HCT116 (cell line): ENCODE measurements around the gene SLC35F1. TPM values are rescaled to one million over a fixed set of nuclear protein-coding genes. Genes with fewer than 3 reads are reported as not detected.

Source experiments
- ATAC-seq: fragments of 200-7000 bp; cut with Tn5 transposase; 2 replicates; pipeline ENCODE4 v1.9.1; 2020; ENCODE audit warnings: mild to moderate bottlenecking, moderate library complexity
- BruUV-seq: library from RNA; stranded (reverse); fragments of 400-500 nt; replicated peaks from 2 replicates; lab custom pipeline; 2021; lab: Mats Ljungman, UMichigan
- CTCF ChIA-PET: fragments of 300-600 bp; sonication (Branson Sonifier 250); formaldehyde crosslinking; loops from one replicate; lab custom pipeline; 2021; ENCODE audit warnings: antibody characterized with exemption; lab: Charles Lee
- POLR2A ChIA-PET: fragments of 300-600, 350-600 bp; sonication (Branson Sonifier 250); formaldehyde crosslinking; loops from one replicate; lab custom pipeline; 2021; ENCODE audit warnings: antibody characterized with exemption; lab: Charles Lee
- RAD21 ChIA-PET, 2 experiments: fragments of 300-600 bp; sonication (Branson Sonifier 250); formaldehyde crosslinking; loops; one replicate each; lab custom pipeline; 2023; ENCODE audit warnings: low total read pairs in 2 of 2; ENCODE audit not compliant: uncharacterized antibody in 2 of 2, unreplicated experiment in 2 of 2, low non-redundant PET in 1 of 2; lab: Charles Lee
- DNase-seq: peaks from one replicate; pipeline ENCODE4 v3.0.0-alpha.2; 2010; ENCODE audit warnings: low read depth, low spot score
- H2AFZ ChIP-seq: fragments of 200-600 bp; shearing (Covaris generic), sonication (generic); 2 replicates; pipeline ENCODE4 v1.6.1; 2017; ENCODE audit warnings: low read depth, mixed run types, mixed read lengths, antibody characterized with exemption, low read length; ENCODE audit not compliant: poor library complexity, severe bottlenecking
- H3K27ac ChIP-seq: 2 replicates; pipeline ENCODE4 v1.5.1; 2012; ENCODE audit warnings: low read depth, low read length
- H3K27me3 ChIP-seq: fragments of 200-600 bp; sonication (generic); 2 replicates; pipeline ENCODE4 v1.6.1; 2016; ENCODE audit warnings: mixed run types, low read length, mixed read lengths; ENCODE audit not compliant: insufficient read depth
- H3K36me3 ChIP-seq, 2 experiments: fragments of 200-500 bp in 1 of 2; fragments of 200-600 bp in 1 of 2; sonication (Bioruptor generic) in 1 of 2; sonication (generic) in 1 of 2; 2 replicates each; pipeline versions ENCODE4 v1.5.1 to v1.6.1; 2014 to 2016; ENCODE audit warnings: low read length in 2 of 2, inconsistent platforms in 1 of 2, mixed read lengths in 1 of 2, mixed run types in 1 of 2; ENCODE audit not compliant: insufficient read depth in 2 of 2, control insufficient read depth in 1 of 2
- H3K4me1 ChIP-seq, 2 experiments: fragments of 200-600 bp in 1 of 2; sonication (generic) in 1 of 2; 2 replicates each; pipeline versions ENCODE4 v1.5.1 to v1.6.1; 2012 to 2017; ENCODE audit warnings: low read length in 2 of 2, inconsistent platforms in 1 of 2, mild to moderate bottlenecking in 1 of 2, mixed read lengths in 1 of 2, mixed run types in 1 of 2, moderate library complexity in 1 of 2; ENCODE audit not compliant: insufficient read depth in 2 of 2, control insufficient read depth in 1 of 2
- H3K4me2 ChIP-seq: fragments of 200-600 bp; sonication (generic); 2 replicates; pipeline ENCODE4 v1.6.1; 2017; ENCODE audit warnings: mixed run types, low read length, mixed read lengths
- H3K4me3 ChIP-seq, 2 experiments: fragments of 200-600 bp in 1 of 2; sonication (generic) in 1 of 2; replicated peaks in 1 of 2; 2 replicates each; pipeline ENCODE4 v1.5.1; 2011 to 2016; ENCODE audit warnings: low read length in 2 of 2, control low read depth in 1 of 2, low read depth in 1 of 2, mild to moderate bottlenecking in 1 of 2, mixed read lengths in 1 of 2, mixed run types in 1 of 2
- H3K79me2 ChIP-seq: fragments of 200-600 bp; sonication (generic); 2 replicates; pipeline ENCODE4 v1.6.1; 2017; ENCODE audit warnings: mild to moderate bottlenecking, mixed run types, low read length, moderate library complexity, mixed read lengths; ENCODE audit not compliant: insufficient read depth
- H3K9ac ChIP-seq: fragments of 200-600 bp; sonication (generic); 2 replicates; pipeline ENCODE4 v1.6.1; 2016; ENCODE audit warnings: low read length, mixed read lengths
- H3K9me2 ChIP-seq: fragments of 200-600 bp; sonication (generic), shearing (Covaris generic); 2 replicates; pipeline ENCODE4 v1.6.1; 2017; ENCODE audit warnings: mixed run types, mild to moderate bottlenecking, moderate library complexity; ENCODE audit not compliant: insufficient read depth
- H3K9me3 ChIP-seq, 2 experiments: fragments of 200-500 bp in 1 of 2; fragments of 200-600 bp in 1 of 2; sonication (Bioruptor generic) in 1 of 2; sonication (generic) in 1 of 2; 2 replicates each; pipeline ENCODE4 v1.6.1; 2014 to 2017; ENCODE audit warnings: low read length in 2 of 2, mixed read lengths in 2 of 2, inconsistent platforms in 1 of 2, low read depth in 1 of 2, mild to moderate bottlenecking in 1 of 2, mixed run types in 1 of 2, moderate library complexity in 1 of 2; ENCODE audit not compliant: control insufficient read depth in 1 of 2, insufficient read depth in 1 of 2
- H4K20me1 ChIP-seq: fragments of 200-600 bp; sonication (generic), shearing (Covaris generic); 2 replicates; pipeline ENCODE4 v1.6.1; 2017; ENCODE audit warnings: mixed run types, mild to moderate bottlenecking, moderate library complexity; ENCODE audit not compliant: insufficient read depth
- EGR1 ChIP-seq: IDR thresholded peaks from 2 replicates; pipeline ENCODE4 v1.6.1; 2012; ENCODE audit warnings: low read depth
- ELF1 ChIP-seq: IDR thresholded peaks from 2 replicates; pipeline ENCODE4 v1.6.1; 2012; ENCODE audit warnings: low read depth, borderline replicate concordance
- EZH2 ChIP-seq: fragments of 200-600 bp; sonication (generic); IDR thresholded peaks from 2 replicates; pipeline ENCODE4 v1.6.1; 2017; ENCODE audit warnings: antibody characterized with exemption, mixed run types
- SP1 ChIP-seq: IDR thresholded peaks from 2 replicates; pipeline ENCODE4 v1.6.1; 2012; ENCODE audit warnings: low read depth
- SRF ChIP-seq: IDR thresholded peaks from 2 replicates; pipeline ENCODE4 v1.6.1; 2012; ENCODE audit warnings: low read depth
- ZFX ChIP-seq: fragments of 450-650 bp; IDR thresholded peaks from 2 replicates; pipeline ENCODE4 v1.6.1; 2017
- intact Hi-C: fragments of 100-400 bp; cut with micrococcal nuclease; formaldehyde crosslinking; loops from 2 replicates; pipeline ENCODE4 v1.10.0; 2022
- total RNA-seq: library from RNA; stranded (reverse); gene quantifications from one replicate; pipeline ENCODE4 v1.2.1, GENCODE V29; 2021; ENCODE audit not compliant: unreplicated experiment
- TF ChIP-seq, protein P1 (sequence below), 3 experiments: fragments of 200-600 bp in 1 of 3; sonication (generic) in 1 of 3; IDR thresholded peaks in 2 of 3; conservative IDR thresholded peaks in 1 of 3; 2 replicates each; pipeline ENCODE4 v1.5.1; 2012 to 2017; ENCODE audit warnings: low read depth in 2 of 3, low read length in 2 of 3, antibody characterized with exemption in 1 of 3, borderline replicate concordance in 1 of 3, control low read depth in 1 of 3, mild to moderate bottlenecking in 1 of 3, mixed read lengths in 1 of 3, mixed run types in 1 of 3, moderate library complexity in 1 of 3; ENCODE audit not compliant: insufficient read depth in 1 of 3
- TF ChIP-seq, protein P2 (sequence below): IDR thresholded peaks from 2 replicates; pipeline ENCODE4 v1.6.1; 2012; ENCODE audit warnings: low read depth
- TF ChIP-seq, protein P3 (sequence below): IDR thresholded peaks from 2 replicates; pipeline ENCODE4 v1.6.1; 2011; ENCODE audit warnings: mild to moderate bottlenecking, low read length, moderate library complexity; ENCODE audit not compliant: insufficient replicate concordance; ENCODE audit errors: extremely low read depth

The SLC35F1 gene
- total RNA-seq, 1 experiment from 2014 or later: 0.07 TPM

DNA sequence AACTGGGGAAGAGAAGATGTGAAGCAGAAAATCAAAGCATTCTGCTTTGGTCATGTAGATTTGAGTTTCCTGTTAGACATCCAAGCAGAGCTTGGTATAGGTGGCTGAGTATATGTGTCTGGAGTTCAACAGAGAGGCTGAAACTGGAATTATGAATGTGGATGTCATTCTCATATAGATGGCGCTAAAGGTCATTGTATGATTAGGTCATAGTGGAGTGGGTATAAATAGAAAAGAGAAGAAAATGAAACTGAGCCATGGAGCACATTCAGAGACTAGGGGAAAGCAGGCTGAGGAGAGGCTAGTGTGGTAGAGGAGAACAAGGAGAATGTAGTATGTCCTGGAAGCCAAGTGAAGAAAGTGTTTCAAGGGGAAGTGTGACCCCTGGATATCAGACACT lies 345.4 kb downstream of the SLC35F1 start:
- H3K9ac ChIP-seq: no peak overlapping the region
- H3K9me3 ChIP-seq: no peaks in the 10 kb centered on the region
- ChIA-PET RAD21 (no interaction called here), CTCF (interaction anchor here (1.7 kb wide), 1 partner anchor 10 kb away, joined by 6 read pairs; no protein-coding TSS in a partner anchor), POLR2A (no interaction called here)
- TF ChIP-seq ELF1: no peak
- TF ChIP-seq, protein P1, sequence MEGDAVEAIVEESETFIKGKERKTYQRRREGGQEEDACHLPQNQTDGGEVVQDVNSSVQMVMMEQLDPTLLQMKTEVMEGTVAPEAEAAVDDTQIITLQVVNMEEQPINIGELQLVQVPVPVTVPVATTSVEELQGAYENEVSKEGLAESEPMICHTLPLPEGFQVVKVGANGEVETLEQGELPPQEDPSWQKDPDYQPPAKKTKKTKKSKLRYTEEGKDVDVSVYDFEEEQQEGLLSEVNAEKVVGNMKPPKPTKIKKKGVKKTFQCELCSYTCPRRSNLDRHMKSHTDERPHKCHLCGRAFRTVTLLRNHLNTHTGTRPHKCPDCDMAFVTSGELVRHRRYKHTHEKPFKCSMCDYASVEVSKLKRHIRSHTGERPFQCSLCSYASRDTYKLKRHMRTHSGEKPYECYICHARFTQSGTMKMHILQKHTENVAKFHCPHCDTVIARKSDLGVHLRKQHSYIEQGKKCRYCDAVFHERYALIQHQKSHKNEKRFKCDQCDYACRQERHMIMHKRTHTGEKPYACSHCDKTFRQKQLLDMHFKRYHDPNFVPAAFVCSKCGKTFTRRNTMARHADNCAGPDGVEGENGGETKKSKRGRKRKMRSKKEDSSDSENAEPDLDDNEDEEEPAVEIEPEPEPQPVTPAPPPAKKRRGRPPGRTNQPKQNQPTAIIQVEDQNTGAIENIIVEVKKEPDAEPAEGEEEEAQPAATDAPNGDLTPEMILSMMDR (IDR thresholded peaks at IDR 0.05 in 2 of 3, conservative IDR thresholded peaks at IDR 0.05 in 1 of 3; ENCODE audit: borderline replicate concordance in 1 of 3, insufficient read depth in 1 of 3, low read depth in 2 of 3, low read length in 2 of 3): peak in 2 of 3 experiments; percentile 11 to 27; a peak in 1 of 6 replicates
- no peaks in the 10 kb centered on the region for H3K36me3 ChIP-seq
- no peak overlapping the region for H2AFZ ChIP-seq
- no peaks in the 10 kb centered on the region for H3K4me1 ChIP-seq
- DNase-seq (no peak), ATAC-seq (peak; percentile 75)
- H3K9me2 ChIP-seq: no peaks in the 10 kb centered on the region
- no peak overlapping the region for H3K4me3 ChIP-seq
- H4K20me1 ChIP-seq: no peaks in the 10 kb centered on the region
- H3K4me2 ChIP-seq: no peak overlapping the region
- H3K27ac ChIP-seq: no peak overlapping the region
- H3K79me2 ChIP-seq: no peaks in the 10 kb centered on the region
- intact Hi-C loops: no loop called here
- no TSS peak for BruUV-seq
- H3K27me3 ChIP-seq: no peaks in the 10 kb centered on the region

DNA sequence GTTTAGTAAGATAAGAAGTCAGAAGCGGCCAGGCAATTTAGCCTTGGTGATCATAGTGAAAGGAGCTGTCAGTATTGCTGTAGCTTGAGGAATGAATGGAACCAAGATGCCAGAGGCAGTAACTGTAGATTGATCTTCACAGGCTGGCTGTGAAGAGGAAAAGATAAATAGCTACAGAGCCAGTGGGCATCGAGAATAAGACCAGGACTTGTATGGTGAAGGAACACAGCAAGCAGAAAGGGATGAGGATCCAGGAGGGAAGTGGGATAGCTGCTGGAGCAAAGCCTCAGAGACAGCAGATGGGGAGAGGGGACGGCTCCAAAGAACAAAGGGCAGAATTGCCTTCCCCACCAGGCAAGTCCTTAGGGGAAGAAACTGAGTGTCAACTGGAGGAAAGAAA lies 346.7 kb downstream of the SLC35F1 start:
- DNase-seq (no peak), ATAC-seq (no peak)
- Histone ChIP-seq H3K36me3 (no peaks in the 10 kb centered on the region), H2AFZ (no peak overlapping the region), H3K4me3 (no peak overlapping the region), H3K9me2 (no peaks in the 10 kb centered on the region), H3K4me1 (no peaks in the 10 kb centered on the region), H3K9me3 (no peaks in the 10 kb centered on the region), H3K27ac (no peak overlapping the region), H3K79me2 (no peaks in the 10 kb centered on the region), H3K9ac (no peak overlapping the region), H4K20me1 (no peaks in the 10 kb centered on the region), H3K27me3 (no peaks in the 10 kb centered on the region), H3K4me2 (no peak overlapping the region)
- CTCF ChIA-PET: no interaction called here
- POLR2A ChIA-PET: no interaction called here
- no TSS peak for BruUV-seq
- intact Hi-C loops: no loop called here
- RAD21 ChIA-PET: interaction anchor here in 1 of 2 experiments (1.6 kb wide), 1 partner anchor 16 kb away, joined by 3 read pairs; no protein-coding TSS in a partner anchor
- TF ChIP-seq, protein P2, sequence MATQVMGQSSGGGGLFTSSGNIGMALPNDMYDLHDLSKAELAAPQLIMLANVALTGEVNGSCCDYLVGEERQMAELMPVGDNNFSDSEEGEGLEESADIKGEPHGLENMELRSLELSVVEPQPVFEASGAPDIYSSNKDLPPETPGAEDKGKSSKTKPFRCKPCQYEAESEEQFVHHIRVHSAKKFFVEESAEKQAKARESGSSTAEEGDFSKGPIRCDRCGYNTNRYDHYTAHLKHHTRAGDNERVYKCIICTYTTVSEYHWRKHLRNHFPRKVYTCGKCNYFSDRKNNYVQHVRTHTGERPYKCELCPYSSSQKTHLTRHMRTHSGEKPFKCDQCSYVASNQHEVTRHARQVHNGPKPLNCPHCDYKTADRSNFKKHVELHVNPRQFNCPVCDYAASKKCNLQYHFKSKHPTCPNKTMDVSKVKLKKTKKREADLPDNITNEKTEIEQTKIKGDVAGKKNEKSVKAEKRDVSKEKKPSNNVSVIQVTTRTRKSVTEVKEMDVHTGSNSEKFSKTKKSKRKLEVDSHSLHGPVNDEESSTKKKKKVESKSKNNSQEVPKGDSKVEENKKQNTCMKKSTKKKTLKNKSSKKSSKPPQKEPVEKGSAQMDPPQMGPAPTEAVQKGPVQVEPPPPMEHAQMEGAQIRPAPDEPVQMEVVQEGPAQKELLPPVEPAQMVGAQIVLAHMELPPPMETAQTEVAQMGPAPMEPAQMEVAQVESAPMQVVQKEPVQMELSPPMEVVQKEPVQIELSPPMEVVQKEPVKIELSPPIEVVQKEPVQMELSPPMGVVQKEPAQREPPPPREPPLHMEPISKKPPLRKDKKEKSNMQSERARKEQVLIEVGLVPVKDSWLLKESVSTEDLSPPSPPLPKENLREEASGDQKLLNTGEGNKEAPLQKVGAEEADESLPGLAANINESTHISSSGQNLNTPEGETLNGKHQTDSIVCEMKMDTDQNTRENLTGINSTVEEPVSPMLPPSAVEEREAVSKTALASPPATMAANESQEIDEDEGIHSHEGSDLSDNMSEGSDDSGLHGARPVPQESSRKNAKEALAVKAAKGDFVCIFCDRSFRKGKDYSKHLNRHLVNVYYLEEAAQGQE: no peak
- TF ChIP-seq SP1: no peak
- no peak for TF ChIP-seq EGR1
- no peak for TF ChIP-seq SRF
- TF ChIP-seq, protein P3, sequence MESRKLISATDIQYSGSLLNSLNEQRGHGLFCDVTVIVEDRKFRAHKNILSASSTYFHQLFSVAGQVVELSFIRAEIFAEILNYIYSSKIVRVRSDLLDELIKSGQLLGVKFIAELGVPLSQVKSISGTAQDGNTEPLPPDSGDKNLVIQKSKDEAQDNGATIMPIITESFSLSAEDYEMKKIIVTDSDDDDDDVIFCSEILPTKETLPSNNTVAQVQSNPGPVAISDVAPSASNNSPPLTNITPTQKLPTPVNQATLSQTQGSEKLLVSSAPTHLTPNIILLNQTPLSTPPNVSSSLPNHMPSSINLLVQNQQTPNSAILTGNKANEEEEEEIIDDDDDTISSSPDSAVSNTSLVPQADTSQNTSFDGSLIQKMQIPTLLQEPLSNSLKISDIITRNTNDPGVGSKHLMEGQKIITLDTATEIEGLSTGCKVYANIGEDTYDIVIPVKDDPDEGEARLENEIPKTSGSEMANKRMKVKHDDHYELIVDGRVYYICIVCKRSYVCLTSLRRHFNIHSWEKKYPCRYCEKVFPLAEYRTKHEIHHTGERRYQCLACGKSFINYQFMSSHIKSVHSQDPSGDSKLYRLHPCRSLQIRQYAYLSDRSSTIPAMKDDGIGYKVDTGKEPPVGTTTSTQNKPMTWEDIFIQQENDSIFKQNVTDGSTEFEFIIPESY: no peak
- TF ChIP-seq, protein P1 (IDR thresholded peaks at IDR 0.05 in 2 of 3, conservative IDR thresholded peaks at IDR 0.05 in 1 of 3; ENCODE audit: borderline replicate concordance in 1 of 3, insufficient read depth in 1 of 3, low read depth in 2 of 3, low read length in 2 of 3): no peak
- TF ChIP-seq ZFX: no peak
- TF ChIP-seq EZH2: no peak
